GM23338 (cell line): ENCODE measurements around the gene RAMAC. TPM values are rescaled to one million over a fixed set of nuclear protein-coding genes. Genes with fewer than 3 reads are reported as not detected.
A peak's percentile ranks its signal among the peaks of the same experiment; 100 is the strongest.

Experiments used
- ATAC-seq: fragments of 200-7000 bp; cut with Tn5 transposase; 3 replicates; pipeline ENCODE4 v1.9.1; 2020
- DNase-seq: peaks from one replicate; pipeline ENCODE4 v3.0.0-alpha.2; 2015; ENCODE audit warnings: low spot score
- H2AFZ ChIP-seq: fragments of 200-600 bp; sonication (generic); 2 replicates; pipeline ENCODE4 v1.8.0; 2016; ENCODE audit warnings: antibody characterized with exemption, mild to moderate bottlenecking, moderate library complexity
- H3F3A ChIP-seq: fragments of 200-600 bp; sonication (generic); replicated peaks from 2 replicates; pipeline ENCODE4 v1.8.0; 2017; ENCODE audit warnings: antibody characterized with exemption, mixed run types, low read depth
- H3K27ac ChIP-seq: fragments of 200-600 bp; sonication (generic); 2 replicates; pipeline ENCODE4 v1.6.1; 2016; ENCODE audit warnings: low read depth
- H3K27me3 ChIP-seq: fragments of 200-600 bp; sonication (generic); 2 replicates; pipeline ENCODE4 v1.8.0; 2016; ENCODE audit warnings: mild to moderate bottlenecking, mixed run types, moderate library complexity; ENCODE audit not compliant: insufficient read depth
- H3K36me3 ChIP-seq: fragments of 200-600 bp; sonication (generic); 2 replicates; pipeline ENCODE4 v1.8.0; 2016; ENCODE audit warnings: mild to moderate bottlenecking; ENCODE audit not compliant: insufficient read depth
- H3K4me1 ChIP-seq: fragments of 200-600 bp; sonication (generic); 2 replicates; pipeline ENCODE4 v1.8.0; 2016; ENCODE audit warnings: mild to moderate bottlenecking, moderate library complexity; ENCODE audit not compliant: insufficient read depth
- H3K4me2 ChIP-seq: fragments of 200-600 bp; sonication (generic); 2 replicates; pipeline ENCODE4 v1.7.1; 2017; ENCODE audit warnings: mixed run types
- H3K4me3 ChIP-seq: fragments of 200-600 bp; sonication (generic); 2 replicates; pipeline ENCODE4 v1.6.1; 2016; ENCODE audit warnings: mixed run types
- H3K79me2 ChIP-seq: fragments of 200-600 bp; sonication (generic); replicated peaks from 2 replicates; pipeline ENCODE4 v1.8.0; 2017; ENCODE audit warnings: mild to moderate bottlenecking; ENCODE audit not compliant: insufficient read depth
- H3K9me2 ChIP-seq: fragments of 200-600 bp; sonication (generic); 2 replicates; pipeline ENCODE4 v1.8.0; 2017; ENCODE audit not compliant: insufficient read depth
- H4K20me1 ChIP-seq: fragments of 200-600 bp; sonication (generic); replicated peaks from 2 replicates; pipeline ENCODE4 v1.8.0; 2017; ENCODE audit warnings: mild to moderate bottlenecking; ENCODE audit not compliant: insufficient read depth
- H3K27ac Mint-ChIP-seq: 2 replicates; pipeline ENCODE4 v1.8.0; 2020; ENCODE audit warnings: inconsistent platforms, mild to moderate bottlenecking, moderate library complexity, mixed read lengths
- H3K27me3 Mint-ChIP-seq: 3 replicates; pipeline ENCODE4 v1.8.0; 2022; ENCODE audit warnings: low read depth, mild to moderate bottlenecking, moderate library complexity, mixed read lengths, inconsistent platforms; ENCODE audit not compliant: insufficient read depth, poor library complexity
- H3K36me3 Mint-ChIP-seq: 3 replicates; pipeline ENCODE4 v1.8.0; 2021; ENCODE audit warnings: low read depth, mild to moderate bottlenecking, inconsistent platforms, moderate library complexity, mixed read lengths
- H3K4me1 Mint-ChIP-seq: 3 replicates; pipeline ENCODE4 v1.8.0; 2020; ENCODE audit warnings: mild to moderate bottlenecking, inconsistent platforms, mixed read lengths
- H3K4me3 Mint-ChIP-seq: 3 replicates; pipeline ENCODE4 v1.8.0; 2021; ENCODE audit warnings: moderate library complexity, mild to moderate bottlenecking, inconsistent platforms, mixed read lengths
- H3K9me3 Mint-ChIP-seq: 3 replicates; pipeline ENCODE4 v1.8.0; 2020; ENCODE audit warnings: moderate library complexity, mild to moderate bottlenecking, inconsistent platforms, mixed read lengths
- CREB1 ChIP-seq: fragments of 250-450 bp; sonication (Bioruptor Pico); IDR thresholded peaks from 2 replicates; pipeline ENCODE4 v1.5.0; 2020; ENCODE audit warnings: low read depth, mild to moderate bottlenecking, moderate library complexity
- ETS1 ChIP-seq: IDR thresholded peaks from 2 replicates; pipeline ENCODE4 v1.6.1; 2016; ENCODE audit warnings: antibody characterized with exemption
- EZH2phosphoT487 ChIP-seq: fragments of 200-600 bp; sonication (generic); IDR thresholded peaks from one replicate; pipeline ENCODE4 v1.8.1; 2018; ENCODE audit warnings: antibody characterized with exemption; ENCODE audit not compliant: unreplicated experiment
- JUNB ChIP-seq: IDR thresholded peaks from one replicate; pipeline ENCODE4 v1.6.1; 2016; ENCODE audit warnings: antibody characterized with exemption; ENCODE audit not compliant: unreplicated experiment
- NANOG ChIP-seq: IDR thresholded peaks from 2 replicates; pipeline ENCODE4 v1.6.1; 2016; ENCODE audit warnings: antibody characterized with exemption, borderline replicate concordance
- POLR2AphosphoS5 ChIP-seq: IDR thresholded peaks from 2 replicates; pipeline ENCODE4 v1.6.1; 2016; ENCODE audit warnings: antibody characterized with exemption, low read depth
- REST ChIP-seq: IDR thresholded peaks from one replicate; pipeline ENCODE4 v1.6.1; 2018; ENCODE audit warnings: antibody characterized with exemption; ENCODE audit not compliant: unreplicated experiment
- STAT1 ChIP-seq: IDR thresholded peaks from one replicate; pipeline ENCODE4 v1.6.1; 2016; ENCODE audit warnings: antibody characterized with exemption; ENCODE audit not compliant: unreplicated experiment
- ZNF114 ChIP-seq: fragments of 250-450 bp; sonication (Bioruptor Pico); IDR thresholded peaks from 2 replicates; pipeline ENCODE4 v1.5.0; 2020; ENCODE audit warnings: mild to moderate bottlenecking, moderate library complexity
- ZNF331 ChIP-seq: fragments of 250-450 bp; sonication (Bioruptor Pico); IDR thresholded peaks from 2 replicates; pipeline ENCODE4 v1.5.0; 2020; ENCODE audit warnings: low read depth, mild to moderate bottlenecking, moderate library complexity
- polyA plus RNA-seq: library from polyadenylated mRNA; unstranded; fragments of >200 nt; fragmentation: Nextera tagmentation; extraction: Ambion mirVana; gene quantifications from 2 replicates; pipeline ENCODE4 v1.2.1, GENCODE V29; 2016
- total RNA-seq: library from RNA; depleted of rRNA; stranded (reverse); fragments of >200 nt; shearing (Covaris generic); gene quantifications from 2 replicates; pipeline ENCODE4 v1.2.3, GENCODE V29; 2014
- TF ChIP-seq, protein P1 (sequence below), 2 experiments: fragments of 200-600 bp in 1 of 2; sonication (generic) in 1 of 2; conservative IDR thresholded peaks; 2 replicates each; pipeline versions ENCODE4 v1.5.1 to v1.6.1; 2016 to 2017; ENCODE audit warnings: antibody characterized with exemption in 2 of 2, low read depth in 2 of 2, mild to moderate bottlenecking in 2 of 2, moderate library complexity in 1 of 2

Gene RAMAC
- total and polyA plus RNA-seq, 2 experiments from 2014 or later, result 27.4 to 58.6 TPM

DNA sequence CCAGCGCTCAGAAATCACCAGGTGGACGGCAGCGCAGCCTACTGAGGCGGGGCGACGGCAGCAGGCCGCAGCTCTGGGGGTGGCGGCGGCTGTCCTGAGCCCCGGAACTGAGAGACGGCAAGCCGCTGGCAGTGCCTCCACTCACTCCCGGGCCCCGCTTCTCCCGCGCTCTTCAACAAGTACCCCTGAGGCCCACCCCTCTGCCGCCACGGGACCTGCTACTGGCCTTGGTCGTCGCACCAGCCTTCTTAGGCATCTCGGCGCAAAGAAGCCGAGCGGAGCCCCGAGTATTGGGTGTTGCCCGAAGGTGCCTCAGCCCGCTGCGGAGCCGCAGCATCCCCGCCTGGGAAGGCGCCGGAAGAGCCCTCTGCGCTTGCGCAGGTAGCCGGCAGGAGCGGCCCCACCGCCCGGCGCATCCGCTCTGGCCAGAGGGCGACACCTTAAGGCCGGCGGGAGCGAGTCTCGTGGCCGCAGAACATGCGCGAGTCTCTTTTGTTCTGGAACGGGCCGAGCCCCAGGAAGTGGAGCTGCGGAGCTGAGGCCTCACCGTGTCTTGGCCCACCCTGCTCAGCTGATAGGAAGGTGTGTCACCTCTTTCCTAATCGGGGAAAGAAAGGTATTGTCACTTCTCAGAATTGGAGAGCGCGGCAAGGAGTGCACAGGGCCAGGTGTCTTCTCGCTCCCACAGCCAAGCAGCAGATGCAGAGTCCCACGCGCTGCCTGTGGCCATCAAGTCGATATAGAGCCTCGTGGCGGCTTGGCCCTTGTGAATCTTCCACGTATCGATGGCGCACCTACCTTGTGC is 25.5 kb downstream of the RAMAC start, which contains the start of gene C15orf40:
C15orf40 (minus strand) TSS at position 369 of the 805 bp plus-strand sequence; CDS start at position 337, 32 bp downstream.
- H3K36me3 Mint-ChIP-seq, result peaks cover 47% of the 10 kb centered on the region
- Histone ChIP-seq H3K27ac (peak within 1 kb of the TSS; percentile 81; the same call in 1 of the 2 replicates), H3K27me3 (no peaks in the 10 kb centered on the region), H3K4me3 (peak within 1 kb of the TSS; percentile 98), H3K36me3 (peaks cover 22% of the 10 kb centered on the region), H2AFZ (peak within 1 kb of the TSS; percentile 98), H3K79me2 (peaks cover 17% of the 10 kb centered on the region), H3K9me2 (peaks cover 8% of the 10 kb centered on the region; the same call in 1 of the 2 replicates), H3K4me2 (peak within 1 kb of the TSS; percentile 85), H3K4me1 (peaks cover 13% of the 10 kb centered on the region), H3F3A (no peaks in the 10 kb centered on the region; the same call in 1 of the 2 replicates), H4K20me1 (no peaks in the 10 kb centered on the region)
- DNase-seq (peak; percentile 96), ATAC-seq (peak; percentile 92)
- peaks cover 32% of the 10 kb centered on the region for H3K4me1 Mint-ChIP-seq
- H3K4me3 Mint-ChIP-seq, result peak within 1 kb of the TSS; percentile 97
- peaks cover 6% of the 10 kb centered on the region for H3K9me3 Mint-ChIP-seq
- TF ChIP-seq NANOG (no peak), POLR2AphosphoS5 (peak; percentile 74), ZNF331 (CRISPR knock-in tag) (no peak), REST (no peak), STAT1 (no peak), JUNB (no peak), EZH2phosphoT487 (no peak), ZNF114 (no peak), ETS1 (peak; percentile 86), CREB1 (CRISPR knock-in tag) (no peak)
- TF ChIP-seq, protein P1, sequence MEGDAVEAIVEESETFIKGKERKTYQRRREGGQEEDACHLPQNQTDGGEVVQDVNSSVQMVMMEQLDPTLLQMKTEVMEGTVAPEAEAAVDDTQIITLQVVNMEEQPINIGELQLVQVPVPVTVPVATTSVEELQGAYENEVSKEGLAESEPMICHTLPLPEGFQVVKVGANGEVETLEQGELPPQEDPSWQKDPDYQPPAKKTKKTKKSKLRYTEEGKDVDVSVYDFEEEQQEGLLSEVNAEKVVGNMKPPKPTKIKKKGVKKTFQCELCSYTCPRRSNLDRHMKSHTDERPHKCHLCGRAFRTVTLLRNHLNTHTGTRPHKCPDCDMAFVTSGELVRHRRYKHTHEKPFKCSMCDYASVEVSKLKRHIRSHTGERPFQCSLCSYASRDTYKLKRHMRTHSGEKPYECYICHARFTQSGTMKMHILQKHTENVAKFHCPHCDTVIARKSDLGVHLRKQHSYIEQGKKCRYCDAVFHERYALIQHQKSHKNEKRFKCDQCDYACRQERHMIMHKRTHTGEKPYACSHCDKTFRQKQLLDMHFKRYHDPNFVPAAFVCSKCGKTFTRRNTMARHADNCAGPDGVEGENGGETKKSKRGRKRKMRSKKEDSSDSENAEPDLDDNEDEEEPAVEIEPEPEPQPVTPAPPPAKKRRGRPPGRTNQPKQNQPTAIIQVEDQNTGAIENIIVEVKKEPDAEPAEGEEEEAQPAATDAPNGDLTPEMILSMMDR (conservative IDR thresholded peaks at IDR 0.05; ENCODE audit: low read depth in 2 of 2), result peak; percentile 46 to 83
- peak within 1 kb of the TSS; percentile 94 for H3K27ac Mint-ChIP-seq
- peaks cover 22% of the 10 kb centered on the region for H3K27me3 Mint-ChIP-seq
